ENCODE results near the gene ZSWIM7. TPM values are rescaled to one million over a fixed set of nuclear protein-coding genes. Genes with fewer than 3 reads are reported as not detected.

The ZSWIM7 gene
- total and polyA plus RNA-seq, 2 of the 4 experiments (the other 2 are of a cell fraction) = 6.8 to 12.1 TPM

DNA sequence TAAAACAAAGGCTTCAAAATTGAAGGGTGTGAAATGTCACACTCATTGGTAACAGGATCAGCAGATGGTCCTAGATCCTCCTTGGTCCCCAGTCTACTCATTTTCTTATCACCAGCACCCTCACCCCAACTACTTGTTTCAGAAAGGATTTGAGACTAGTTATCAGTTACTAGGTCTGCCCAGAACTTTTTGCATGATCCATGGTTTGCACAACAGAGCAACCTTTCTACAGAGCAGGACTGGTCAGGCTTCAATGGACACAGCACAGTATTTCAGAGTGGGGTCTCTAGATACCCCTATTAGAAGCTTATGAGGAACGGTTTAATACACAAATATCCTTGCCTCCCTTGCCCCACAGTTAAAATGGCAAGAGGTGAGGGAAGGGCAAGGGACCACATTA is 25.7 kb upstream of the ZSWIM7 start:
- Histone ChIP-seq H2AK9ac (replicated peaks; ENCODE audit: low read depth, low read length, poor library complexity) (no peak overlapping the region), H3K27ac (ENCODE audit: insufficient read depth, low read length) (no peak overlapping the region), H4K20me1 (ENCODE audit: insufficient read depth, low read length) (peaks cover 5% of the 10 kb centered on the region; the same call in 1 of the 2 replicates), H3K9ac (ENCODE audit: low read depth, low read length) (no peak overlapping the region), H3K56ac (ENCODE audit: extremely low read depth, insufficient read depth, low read length) (no peak overlapping the region), H3K79me1 (ENCODE audit: low read depth in 1 of 2, low read length in 2 of 2) (peaks cover 22 to 54% of the 10 kb centered on the region in 2 experiments), H4K8ac (ENCODE audit: low read depth in 2 of 2, low read length in 2 of 2) (no peak overlapping the region), H3K4ac (ENCODE audit: low read depth, low read length) (no peak overlapping the region), H3K23ac (ENCODE audit: low read depth, low read length) (no peak overlapping the region), H4K5ac (ENCODE audit: low read depth, low read length) (no peak overlapping the region), H3K4me3 (ENCODE audit: insufficient read depth, low read depth, low read length) (no peak overlapping the region), H3K9me1 (ENCODE audit: insufficient read depth, low read length) (peaks cover 6% of the 10 kb centered on the region), H3K14ac (replicated peaks; ENCODE audit: low read depth, low read length) (no peak overlapping the region), H2BK15ac (ENCODE audit: low read depth, low read length) (no peak overlapping the region), H2BK5ac (ENCODE audit: low read depth, low read length, poor library complexity, severe bottlenecking) (no peak overlapping the region), H3K4me2 (ENCODE audit: low read depth, low read length) (no peak overlapping the region), H2BK20ac (ENCODE audit: low read depth, low read length) (no peak overlapping the region), H2BK120ac (ENCODE audit: low read depth, low read length) (no peak overlapping the region), H3K9me3 (ENCODE audit: control insufficient read depth, insufficient read depth, low read length) (no peaks in the 10 kb centered on the region), H3K4me1 (ENCODE audit: control insufficient read depth, insufficient read depth, low read length) (peaks cover 3% of the 10 kb centered on the region), H3K18ac (ENCODE audit: low read depth, low read length) (no peak overlapping the region), H2AFZ (replicated peaks; ENCODE audit: low read length, poor library complexity) (no peak overlapping the region), H3K27me3 (ENCODE audit: control insufficient read depth, insufficient read depth, low read length) (no peaks in the 10 kb centered on the region), H4K91ac (ENCODE audit: insufficient read depth, low read depth, low read length) (no peak overlapping the region), H3K36me3 (ENCODE audit: control insufficient read depth, insufficient read depth, low read length) (peaks cover 29% of the 10 kb centered on the region), H2AK5ac (ENCODE audit: low read depth, low read length) (no peak overlapping the region)
- no CpG with 5 or more reads among the region's 1 CpG for WGBS, 2 experiments (ENCODE audit: extremely low coverage in 2 of 2, insufficient read length in 1 of 2)
- POLR2A ChIA-PET (ENCODE audit: unreplicated experiment) = no interaction called here
- intact Hi-C loops (cut with micrococcal nuclease) (no loop called here), in situ Hi-C loops (cut with MboI; ENCODE audit: low sequenced_read_pairs) (no loop called here), dilution Hi-C loops (cut with HindIII; ENCODE audit: low sequenced_read_pairs, unreplicated experiment) (no loop called here)
- no TSS peak for BruUV-seq (replicated peaks)
- no peak for ATAC-seq (ENCODE audit: low read depth)
- TF ChIP-seq RFX5 (IDR thresholded peaks at IDR 0.05; ENCODE audit: low read depth, low read length) (no peak), MAFK (IDR thresholded peaks at IDR 0.05; ENCODE audit: low read depth, low read length) (no peak), SMC3 (IDR thresholded peaks at IDR 0.05; ENCODE audit: low read depth, low read length) (no peak), MXI1 (IDR thresholded peaks at IDR 0.05; ENCODE audit: borderline replicate concordance, low read depth, low read length) (no peak)
- TF ChIP-seq, protein P1, sequence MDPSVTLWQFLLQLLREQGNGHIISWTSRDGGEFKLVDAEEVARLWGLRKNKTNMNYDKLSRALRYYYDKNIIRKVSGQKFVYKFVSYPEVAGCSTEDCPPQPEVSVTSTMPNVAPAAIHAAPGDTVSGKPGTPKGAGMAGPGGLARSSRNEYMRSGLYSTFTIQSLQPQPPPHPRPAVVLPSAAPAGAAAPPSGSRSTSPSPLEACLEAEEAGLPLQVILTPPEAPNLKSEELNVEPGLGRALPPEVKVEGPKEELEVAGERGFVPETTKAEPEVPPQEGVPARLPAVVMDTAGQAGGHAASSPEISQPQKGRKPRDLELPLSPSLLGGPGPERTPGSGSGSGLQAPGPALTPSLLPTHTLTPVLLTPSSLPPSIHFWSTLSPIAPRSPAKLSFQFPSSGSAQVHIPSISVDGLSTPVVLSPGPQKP (IDR thresholded peaks at IDR 0.05; ENCODE audit: borderline replicate concordance, low read depth, low read length) = no peak
- TF ChIP-seq, protein P2, sequence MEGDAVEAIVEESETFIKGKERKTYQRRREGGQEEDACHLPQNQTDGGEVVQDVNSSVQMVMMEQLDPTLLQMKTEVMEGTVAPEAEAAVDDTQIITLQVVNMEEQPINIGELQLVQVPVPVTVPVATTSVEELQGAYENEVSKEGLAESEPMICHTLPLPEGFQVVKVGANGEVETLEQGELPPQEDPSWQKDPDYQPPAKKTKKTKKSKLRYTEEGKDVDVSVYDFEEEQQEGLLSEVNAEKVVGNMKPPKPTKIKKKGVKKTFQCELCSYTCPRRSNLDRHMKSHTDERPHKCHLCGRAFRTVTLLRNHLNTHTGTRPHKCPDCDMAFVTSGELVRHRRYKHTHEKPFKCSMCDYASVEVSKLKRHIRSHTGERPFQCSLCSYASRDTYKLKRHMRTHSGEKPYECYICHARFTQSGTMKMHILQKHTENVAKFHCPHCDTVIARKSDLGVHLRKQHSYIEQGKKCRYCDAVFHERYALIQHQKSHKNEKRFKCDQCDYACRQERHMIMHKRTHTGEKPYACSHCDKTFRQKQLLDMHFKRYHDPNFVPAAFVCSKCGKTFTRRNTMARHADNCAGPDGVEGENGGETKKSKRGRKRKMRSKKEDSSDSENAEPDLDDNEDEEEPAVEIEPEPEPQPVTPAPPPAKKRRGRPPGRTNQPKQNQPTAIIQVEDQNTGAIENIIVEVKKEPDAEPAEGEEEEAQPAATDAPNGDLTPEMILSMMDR (conservative IDR thresholded peaks at IDR 0.05; ENCODE audit: low read depth, low read length) = no peak
- DNase-seq = no peak
- CTCF ChIA-PET = interaction anchor here (1.0 kb wide), 1 partner anchor 11 kb away, joined by 3 read pairs; no protein-coding TSS in a partner anchor

All from IMR-90 (cell line).